ENCODE data around the gene KIF26B.

The KIF26B gene

DNA sequence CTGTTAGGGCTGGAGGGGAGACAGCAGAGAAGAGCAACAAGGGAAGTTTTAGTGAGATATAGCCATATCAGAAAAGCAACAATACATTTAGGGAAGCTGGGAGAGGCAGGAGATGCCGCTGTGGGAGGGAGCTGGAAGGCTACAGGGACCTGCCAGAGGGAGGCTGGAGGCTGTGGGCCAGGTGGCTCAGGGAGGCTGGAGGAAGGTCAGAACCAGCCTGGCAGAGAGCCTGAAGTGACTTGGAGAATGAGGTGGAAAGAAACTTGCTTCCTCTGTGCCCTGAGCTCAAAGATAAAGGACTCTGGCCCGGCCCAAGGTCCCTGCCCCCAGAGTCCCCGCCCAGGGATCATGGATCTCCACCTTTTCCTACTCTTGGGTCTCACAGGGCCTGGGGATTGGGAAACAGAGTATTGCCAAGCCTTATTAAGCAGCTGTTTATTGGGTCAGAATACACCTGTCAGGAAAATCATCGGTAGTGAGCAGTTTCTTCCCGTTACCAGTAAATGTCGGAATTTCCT, 85.9 kb downstream of the KIF26B start:
- Histone ChIP-seq H3K36me3 (no peaks in the 10 kb centered on the region), H3K4me3 (ENCODE audit: low read depth, low read length) (no peak overlapping the region), H3K27ac (no peak overlapping the region), H3K27me3 (ENCODE audit: insufficient read depth, low read depth, severe bottlenecking) (peaks cover 20% of the 10 kb centered on the region), H3K9me3 (ENCODE audit: severe bottlenecking) (no peaks in the 10 kb centered on the region)
- no peak for DNase-seq
- TF ChIP-seq, protein P1, sequence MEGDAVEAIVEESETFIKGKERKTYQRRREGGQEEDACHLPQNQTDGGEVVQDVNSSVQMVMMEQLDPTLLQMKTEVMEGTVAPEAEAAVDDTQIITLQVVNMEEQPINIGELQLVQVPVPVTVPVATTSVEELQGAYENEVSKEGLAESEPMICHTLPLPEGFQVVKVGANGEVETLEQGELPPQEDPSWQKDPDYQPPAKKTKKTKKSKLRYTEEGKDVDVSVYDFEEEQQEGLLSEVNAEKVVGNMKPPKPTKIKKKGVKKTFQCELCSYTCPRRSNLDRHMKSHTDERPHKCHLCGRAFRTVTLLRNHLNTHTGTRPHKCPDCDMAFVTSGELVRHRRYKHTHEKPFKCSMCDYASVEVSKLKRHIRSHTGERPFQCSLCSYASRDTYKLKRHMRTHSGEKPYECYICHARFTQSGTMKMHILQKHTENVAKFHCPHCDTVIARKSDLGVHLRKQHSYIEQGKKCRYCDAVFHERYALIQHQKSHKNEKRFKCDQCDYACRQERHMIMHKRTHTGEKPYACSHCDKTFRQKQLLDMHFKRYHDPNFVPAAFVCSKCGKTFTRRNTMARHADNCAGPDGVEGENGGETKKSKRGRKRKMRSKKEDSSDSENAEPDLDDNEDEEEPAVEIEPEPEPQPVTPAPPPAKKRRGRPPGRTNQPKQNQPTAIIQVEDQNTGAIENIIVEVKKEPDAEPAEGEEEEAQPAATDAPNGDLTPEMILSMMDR (IDR thresholded peaks at IDR 0.05; ENCODE audit: low read depth, low read length), result no peak

DNA sequence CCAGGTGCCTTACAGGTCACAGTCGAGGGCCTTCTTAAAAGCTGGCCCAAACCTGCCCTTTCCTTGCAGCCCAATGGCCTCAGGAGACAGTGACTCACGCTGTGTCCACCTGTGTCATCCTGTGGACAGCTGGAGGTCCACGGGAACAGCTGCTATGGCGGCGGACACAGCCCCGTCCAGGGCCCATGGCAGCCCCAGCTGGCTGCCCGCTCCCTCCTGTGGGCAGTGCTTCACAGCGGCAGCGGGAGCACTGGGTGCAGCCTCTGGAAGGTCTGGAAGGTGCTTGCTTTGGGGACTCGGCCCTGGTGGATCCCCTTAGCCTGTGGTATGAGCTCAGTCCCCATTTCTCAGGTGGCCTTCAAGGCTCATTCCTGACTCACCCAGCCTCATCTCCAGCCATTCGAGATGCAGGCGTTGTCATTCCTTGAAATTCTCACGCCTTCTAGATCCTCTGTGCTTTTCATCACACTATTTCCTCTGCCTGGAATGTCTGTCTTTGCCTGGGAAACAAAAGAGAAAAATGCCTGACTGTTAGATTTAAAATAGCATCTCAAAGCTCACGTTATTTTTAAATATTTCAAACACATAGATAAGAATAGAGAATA, 86.8 kb downstream of the KIF26B start:
- Histone ChIP-seq H3K27me3 (ENCODE audit: insufficient read depth, low read depth, severe bottlenecking) (peaks cover 20% of the 10 kb centered on the region), H3K9me3 (ENCODE audit: severe bottlenecking) (no peaks in the 10 kb centered on the region), H3K4me3 (ENCODE audit: low read depth, low read length) (no peak overlapping the region), H3K27ac (no peak overlapping the region), H3K36me3 (no peaks in the 10 kb centered on the region)
- DNase-seq, result no peak
- TF ChIP-seq, protein P1 (IDR thresholded peaks at IDR 0.05; ENCODE audit: low read depth, low read length), result no peak

DNA sequence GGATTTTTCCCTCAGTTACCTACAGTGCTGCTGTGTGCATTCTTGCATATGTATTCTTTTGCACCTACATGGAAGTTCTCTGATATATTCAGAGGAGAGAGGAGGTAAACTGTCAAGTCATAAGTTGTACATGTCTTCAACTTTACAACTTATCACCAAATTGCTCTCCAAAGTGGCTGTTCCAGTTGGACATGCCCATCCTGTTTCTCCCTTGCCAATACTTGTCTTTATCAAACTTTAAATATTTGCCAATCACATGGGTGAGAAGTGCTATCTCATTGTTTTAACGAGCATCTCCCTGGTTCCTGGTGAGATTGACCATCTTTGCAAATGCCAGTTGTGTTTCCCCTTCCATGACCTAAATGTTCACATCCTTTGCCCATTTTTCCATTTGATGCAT, 88.2 kb downstream of the KIF26B start:
- peaks cover 20% of the 10 kb centered on the region for H3K27me3 ChIP-seq (ENCODE audit: insufficient read depth, low read depth, severe bottlenecking)
- TF ChIP-seq, protein P1 (IDR thresholded peaks at IDR 0.05; ENCODE audit: low read depth, low read length), result no peak
- H3K36me3 ChIP-seq, result no peaks in the 10 kb centered on the region
- no peak overlapping the region for H3K4me3 ChIP-seq (ENCODE audit: low read depth, low read length)
- DNase-seq, result no peak
- no peak overlapping the region for H3K27ac ChIP-seq
- no peaks in the 10 kb centered on the region for H3K9me3 ChIP-seq (ENCODE audit: severe bottlenecking)

DNA sequence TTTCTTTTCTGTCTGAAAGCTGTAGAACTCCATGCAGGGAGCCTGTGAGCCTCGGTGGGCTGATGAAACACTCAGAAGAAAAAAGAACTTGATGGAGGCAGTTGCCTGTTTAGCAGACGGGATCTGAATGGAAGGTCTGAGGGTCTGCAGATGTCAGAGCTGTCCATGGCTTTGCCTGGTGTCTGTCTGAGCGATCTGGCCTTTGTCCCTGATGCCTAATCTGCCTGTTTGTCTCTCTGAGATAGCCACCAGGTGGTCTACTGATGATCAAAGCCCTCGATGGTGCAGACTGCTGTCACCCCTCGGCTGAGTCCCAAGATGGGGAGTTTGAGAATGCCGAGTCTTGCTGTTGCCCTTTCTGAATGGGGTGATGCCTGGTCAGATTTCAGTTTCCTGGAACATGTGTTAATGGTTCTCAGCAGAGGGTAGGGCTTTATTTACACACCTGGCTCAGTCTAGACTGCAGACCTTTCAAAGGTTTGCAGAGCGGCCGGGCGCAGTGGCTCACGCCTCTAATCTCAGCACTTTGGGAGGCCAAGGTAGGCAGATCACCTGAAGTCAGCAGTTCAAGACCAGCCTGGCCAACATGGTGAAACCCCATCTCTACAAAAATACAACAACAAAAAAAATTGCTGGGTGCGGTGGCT, 90.4 kb downstream of the KIF26B start:
- no peaks in the 10 kb centered on the region for H3K36me3 ChIP-seq
- no peak for DNase-seq
- H3K9me3 ChIP-seq (ENCODE audit: severe bottlenecking), result no peaks in the 10 kb centered on the region
- H3K27me3 ChIP-seq (ENCODE audit: insufficient read depth, low read depth, severe bottlenecking), result peaks cover 14% of the 10 kb centered on the region
- no peak overlapping the region for H3K4me3 ChIP-seq (ENCODE audit: low read depth, low read length)
- TF ChIP-seq, protein P1 (IDR thresholded peaks at IDR 0.05; ENCODE audit: low read depth, low read length), result no peak
- no peak overlapping the region for H3K27ac ChIP-seq

DNA sequence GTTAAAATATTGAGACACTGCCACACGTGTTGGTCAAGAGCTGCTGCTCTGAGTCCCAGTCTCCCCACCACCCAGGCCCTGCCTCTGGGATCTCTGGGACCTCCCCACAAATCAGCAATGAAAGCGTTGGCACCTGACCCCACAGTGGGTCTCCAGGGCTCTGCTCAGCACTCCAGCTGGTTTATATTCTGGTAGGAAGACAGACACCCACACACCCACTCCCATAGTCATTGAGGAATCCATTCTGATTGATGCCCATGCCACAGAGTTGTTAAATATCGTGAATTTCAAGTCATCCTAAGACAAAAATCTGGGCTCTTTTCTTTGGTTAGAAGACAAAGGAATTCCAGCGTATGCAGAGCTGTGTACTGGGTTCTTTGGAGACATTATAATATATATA, 91.6 kb downstream of the KIF26B start:
- Histone ChIP-seq H3K9me3 (ENCODE audit: severe bottlenecking) (no peaks in the 10 kb centered on the region), H3K27ac (no peak overlapping the region), H3K27me3 (ENCODE audit: insufficient read depth, low read depth, severe bottlenecking) (peaks cover 2% of the 10 kb centered on the region), H3K36me3 (no peaks in the 10 kb centered on the region), H3K4me3 (ENCODE audit: low read depth, low read length) (no peak overlapping the region)
- no peak for DNase-seq
- TF ChIP-seq, protein P1 (IDR thresholded peaks at IDR 0.05; ENCODE audit: low read depth, low read length), result no peak

Measured in WERI-Rb-1 (cell line).